ENCODE measurements around the gene TOB2. TPM values are rescaled to one million over a fixed set of nuclear protein-coding genes. Genes with fewer than 3 reads are reported as not detected.

The TOB2 gene
- total and polyA plus RNA-seq, 4 donors = 9.8 to 17.1 (median 12.3) TPM

DNA sequence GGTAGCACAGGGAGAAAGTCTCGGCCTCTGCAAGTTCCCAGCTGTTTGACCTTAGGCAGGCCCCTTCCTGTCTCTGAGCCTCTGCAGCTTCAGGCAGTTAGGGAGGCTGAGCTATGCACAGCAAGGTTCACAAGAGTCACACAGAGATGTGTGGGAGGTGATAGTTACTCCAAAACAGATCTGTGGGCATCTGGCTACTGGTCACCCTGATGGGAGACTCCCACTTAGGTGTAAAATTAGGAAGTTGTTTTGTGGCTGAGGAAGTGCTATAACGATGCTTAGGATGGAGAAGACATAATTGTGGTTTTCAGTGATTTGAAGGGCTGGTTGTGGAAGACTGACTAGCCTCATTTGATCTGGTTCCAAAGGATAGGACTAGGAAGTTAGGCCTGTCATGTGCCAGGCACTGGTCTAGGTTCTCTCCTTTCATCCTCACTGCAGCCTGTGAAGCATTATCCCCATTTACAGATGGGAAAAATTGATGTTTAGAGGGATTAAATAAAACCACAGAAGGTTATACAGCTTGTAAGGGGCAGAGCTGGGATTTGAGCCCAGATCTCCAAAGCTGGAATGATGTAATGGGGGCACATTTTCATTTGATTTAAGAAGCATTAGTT lies 35.8 kb upstream of the TOB2 start:
- DNase-seq (ENCODE audit: low spot score) = no peak
- Histone ChIP-seq H3K27me3 (ENCODE audit: control insufficient read depth in 4 of 4, insufficient read depth in 4 of 4, low read length in 3 of 4) (no peaks in the 10 kb centered on the region), H3K36me3 (ENCODE audit: control insufficient read depth in 4 of 4, insufficient read depth in 3 of 4, low read depth in 1 of 4, low read length in 3 of 4) (peaks cover 0 to under 1% (median 0%) of the 10 kb centered on the region in 4 donors), H3K9ac (ENCODE audit: low read depth in 1 of 2, low read length in 2 of 2) (no peak overlapping the region), H3K9me3 (ENCODE audit: control insufficient read depth in 4 of 4, low read length in 3 of 4) (no peaks in the 10 kb centered on the region), H3K4me3 (ENCODE audit: low read depth in 1 of 3, low read length in 3 of 3) (no peak overlapping the region), H3K27ac (ENCODE audit: low read depth in 1 of 2, low read length in 2 of 2) (peak overlapping the region; percentile 6 to 10), H3K4me1 (ENCODE audit: control insufficient read depth in 4 of 4, insufficient read depth in 4 of 4, low read length in 3 of 4) (peaks cover 5 to 34% (median 30%) of the 10 kb centered on the region in 4 donors)
- TF ChIP-seq, protein P1, sequence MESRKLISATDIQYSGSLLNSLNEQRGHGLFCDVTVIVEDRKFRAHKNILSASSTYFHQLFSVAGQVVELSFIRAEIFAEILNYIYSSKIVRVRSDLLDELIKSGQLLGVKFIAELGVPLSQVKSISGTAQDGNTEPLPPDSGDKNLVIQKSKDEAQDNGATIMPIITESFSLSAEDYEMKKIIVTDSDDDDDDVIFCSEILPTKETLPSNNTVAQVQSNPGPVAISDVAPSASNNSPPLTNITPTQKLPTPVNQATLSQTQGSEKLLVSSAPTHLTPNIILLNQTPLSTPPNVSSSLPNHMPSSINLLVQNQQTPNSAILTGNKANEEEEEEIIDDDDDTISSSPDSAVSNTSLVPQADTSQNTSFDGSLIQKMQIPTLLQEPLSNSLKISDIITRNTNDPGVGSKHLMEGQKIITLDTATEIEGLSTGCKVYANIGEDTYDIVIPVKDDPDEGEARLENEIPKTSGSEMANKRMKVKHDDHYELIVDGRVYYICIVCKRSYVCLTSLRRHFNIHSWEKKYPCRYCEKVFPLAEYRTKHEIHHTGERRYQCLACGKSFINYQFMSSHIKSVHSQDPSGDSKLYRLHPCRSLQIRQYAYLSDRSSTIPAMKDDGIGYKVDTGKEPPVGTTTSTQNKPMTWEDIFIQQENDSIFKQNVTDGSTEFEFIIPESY (IDR thresholded peaks at IDR 0.05) = no peak
- TF ChIP-seq YY1 (IDR thresholded peaks at IDR 0.05) (no peak), SP1 (IDR thresholded peaks at IDR 0.05) (no peak), RAD21 (IDR thresholded peaks at IDR 0.05) (no peak), HNF4G (IDR thresholded peaks at IDR 0.05) (no peak), FOXA2 (IDR thresholded peaks at IDR 0.05) (no peak)
- TF ChIP-seq, protein P2, sequence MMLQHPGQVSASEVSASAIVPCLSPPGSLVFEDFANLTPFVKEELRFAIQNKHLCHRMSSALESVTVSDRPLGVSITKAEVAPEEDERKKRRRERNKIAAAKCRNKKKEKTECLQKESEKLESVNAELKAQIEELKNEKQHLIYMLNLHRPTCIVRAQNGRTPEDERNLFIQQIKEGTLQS (IDR thresholded peaks at IDR 0.05) = no peak
- WGBS = 61% methylated on average over 2 of the region's 2 CpGs

DNA sequence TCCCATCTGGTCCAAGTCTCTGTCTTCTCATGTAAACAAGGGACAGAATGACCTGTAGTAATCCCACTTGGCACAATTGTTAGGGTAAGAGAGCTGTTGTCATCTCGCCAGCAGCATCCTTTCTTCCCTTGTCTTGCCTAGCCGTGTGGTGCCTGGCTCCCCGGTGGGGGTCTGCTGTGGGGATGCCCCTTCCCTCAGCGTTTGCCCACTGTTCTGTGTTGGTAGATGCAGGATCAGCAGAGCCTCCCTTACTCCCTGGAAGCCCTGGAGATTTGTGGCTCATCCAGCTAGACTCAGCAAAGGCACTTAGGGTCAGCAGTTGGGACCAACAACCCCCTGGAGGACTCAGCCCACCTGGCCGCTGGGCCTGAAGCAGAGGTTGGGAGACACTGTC lies 35.3 kb upstream of the TOB2 start:
- H3K9me3 ChIP-seq (ENCODE audit: control insufficient read depth in 4 of 4, low read length in 3 of 4) = no peaks in the 10 kb centered on the region
- no peak overlapping the region for H3K4me3 ChIP-seq (ENCODE audit: low read depth in 1 of 3, low read length in 3 of 3)
- H3K9ac ChIP-seq (ENCODE audit: low read depth in 1 of 2, low read length in 2 of 2) = no peak overlapping the region
- 60% methylated on average over 5 of the region's 5 CpGs for WGBS
- peaks cover 5 to 34% (median 30%) of the 10 kb centered on the region in 4 donors for H3K4me1 ChIP-seq (ENCODE audit: control insufficient read depth in 4 of 4, insufficient read depth in 4 of 4, low read length in 3 of 4)
- DNase-seq (ENCODE audit: low spot score) = no peak
- TF ChIP-seq RAD21 (IDR thresholded peaks at IDR 0.05) = no peak
- TF ChIP-seq, protein P1 (IDR thresholded peaks at IDR 0.05) = no peak
- TF ChIP-seq JUND (IDR thresholded peaks at IDR 0.05) = no peak
- TF ChIP-seq, protein P3, sequence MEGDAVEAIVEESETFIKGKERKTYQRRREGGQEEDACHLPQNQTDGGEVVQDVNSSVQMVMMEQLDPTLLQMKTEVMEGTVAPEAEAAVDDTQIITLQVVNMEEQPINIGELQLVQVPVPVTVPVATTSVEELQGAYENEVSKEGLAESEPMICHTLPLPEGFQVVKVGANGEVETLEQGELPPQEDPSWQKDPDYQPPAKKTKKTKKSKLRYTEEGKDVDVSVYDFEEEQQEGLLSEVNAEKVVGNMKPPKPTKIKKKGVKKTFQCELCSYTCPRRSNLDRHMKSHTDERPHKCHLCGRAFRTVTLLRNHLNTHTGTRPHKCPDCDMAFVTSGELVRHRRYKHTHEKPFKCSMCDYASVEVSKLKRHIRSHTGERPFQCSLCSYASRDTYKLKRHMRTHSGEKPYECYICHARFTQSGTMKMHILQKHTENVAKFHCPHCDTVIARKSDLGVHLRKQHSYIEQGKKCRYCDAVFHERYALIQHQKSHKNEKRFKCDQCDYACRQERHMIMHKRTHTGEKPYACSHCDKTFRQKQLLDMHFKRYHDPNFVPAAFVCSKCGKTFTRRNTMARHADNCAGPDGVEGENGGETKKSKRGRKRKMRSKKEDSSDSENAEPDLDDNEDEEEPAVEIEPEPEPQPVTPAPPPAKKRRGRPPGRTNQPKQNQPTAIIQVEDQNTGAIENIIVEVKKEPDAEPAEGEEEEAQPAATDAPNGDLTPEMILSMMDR (IDR thresholded peaks at IDR 0.05; ENCODE audit: low read depth, low read length, missing input control) = no peak
- TF ChIP-seq FOXA2 (IDR thresholded peaks at IDR 0.05) = no peak
- TF ChIP-seq RXRA (IDR thresholded peaks at IDR 0.05) = no peak
- TF ChIP-seq YY1 (IDR thresholded peaks at IDR 0.05) = no peak
- H3K27ac ChIP-seq (ENCODE audit: low read depth in 1 of 2, low read length in 2 of 2) = peak overlapping the region in 1 of 2 donors; percentile 10
- peaks cover 0 to 2% (median 0%) of the 10 kb centered on the region in 4 donors for H3K36me3 ChIP-seq (ENCODE audit: control insufficient read depth in 4 of 4, insufficient read depth in 3 of 4, low read depth in 1 of 4, low read length in 3 of 4)
- no peaks in the 10 kb centered on the region for H3K27me3 ChIP-seq (ENCODE audit: control insufficient read depth in 4 of 4, insufficient read depth in 4 of 4, low read length in 3 of 4)

Measured in liver (tissue), 9 donors.